NCI-H345 (cell line): Measurements from ENCODE around the gene ULK3.
A peak's percentile ranks its signal among the peaks of the same experiment; 100 is the strongest.

Experiments used
- DNase-seq: peaks from one replicate; lab custom pipeline; 2025; lab: John Stamatoyannopoulos, UW

The ULK3 gene

DNA sequence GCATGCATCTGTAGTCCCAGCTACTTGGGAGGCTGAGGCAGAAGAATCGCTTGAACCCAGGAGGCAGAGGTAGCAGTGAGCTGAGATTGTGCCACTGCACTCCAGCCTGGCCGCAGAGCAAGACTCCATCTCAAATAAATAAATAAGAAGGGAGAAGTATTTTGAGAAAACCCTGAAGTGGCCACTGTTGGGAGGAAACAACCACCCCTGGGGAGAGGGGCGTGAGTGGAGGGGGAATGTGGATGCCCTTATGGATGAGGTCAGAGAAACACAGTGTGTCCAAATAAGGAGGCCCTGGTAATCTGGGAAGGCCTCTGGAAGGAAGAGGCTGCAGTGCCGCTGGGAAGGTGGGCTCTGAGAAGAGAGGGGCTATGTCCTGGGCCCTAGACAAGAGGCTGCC, 20.7 kb downstream of the ULK3 start:
- no peak for DNase-seq

- no peak for DNase-seq
These were observed 21.2 kb downstream of the ULK3 start for GRCh38 chr15:74821790-74822158.

DNA sequence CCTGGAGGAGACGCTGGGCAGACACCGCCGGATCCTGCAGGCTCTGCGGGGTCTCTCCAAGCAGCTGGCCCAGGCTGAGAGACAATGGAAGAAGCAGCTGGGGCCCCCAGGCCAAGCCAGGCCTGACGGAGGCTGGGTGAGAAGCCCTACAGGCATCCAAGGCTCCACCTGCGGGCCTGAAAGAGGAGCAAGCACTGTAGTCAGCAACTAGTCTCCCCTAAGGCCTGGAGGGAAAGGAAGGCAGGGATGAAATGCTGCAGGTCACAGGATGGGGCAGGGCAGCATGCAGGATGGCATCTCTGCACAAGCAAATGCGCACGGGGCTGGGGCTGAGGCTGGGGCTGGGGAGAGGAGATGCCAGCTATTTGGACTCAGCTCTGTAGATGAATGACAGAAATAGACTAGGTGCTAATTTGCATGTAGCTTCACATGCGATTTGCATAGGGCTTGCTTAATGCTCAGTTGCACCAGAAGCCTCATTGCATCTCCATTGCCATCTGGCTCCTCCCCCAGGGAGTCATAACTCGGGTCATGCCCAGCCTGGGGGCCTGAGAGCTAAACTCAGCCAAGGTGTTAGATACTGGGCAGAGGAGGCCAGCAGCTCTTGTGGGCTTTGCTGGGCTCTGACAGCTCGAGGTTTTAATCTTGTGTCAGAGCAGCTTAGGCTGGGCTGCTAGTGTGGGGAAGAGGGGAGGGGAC, 21.7 kb downstream of the ULK3 start:
- peak; percentile 23 for DNase-seq

- no peak for DNase-seq
These were observed 22.9 kb downstream of the ULK3 start for GRCh38 chr15:74820056-74820455.

GRCh38 chr15:74817370-74817737, 25.6 kb downstream of the ULK3 start:
- no peak for DNase-seq

DNA sequence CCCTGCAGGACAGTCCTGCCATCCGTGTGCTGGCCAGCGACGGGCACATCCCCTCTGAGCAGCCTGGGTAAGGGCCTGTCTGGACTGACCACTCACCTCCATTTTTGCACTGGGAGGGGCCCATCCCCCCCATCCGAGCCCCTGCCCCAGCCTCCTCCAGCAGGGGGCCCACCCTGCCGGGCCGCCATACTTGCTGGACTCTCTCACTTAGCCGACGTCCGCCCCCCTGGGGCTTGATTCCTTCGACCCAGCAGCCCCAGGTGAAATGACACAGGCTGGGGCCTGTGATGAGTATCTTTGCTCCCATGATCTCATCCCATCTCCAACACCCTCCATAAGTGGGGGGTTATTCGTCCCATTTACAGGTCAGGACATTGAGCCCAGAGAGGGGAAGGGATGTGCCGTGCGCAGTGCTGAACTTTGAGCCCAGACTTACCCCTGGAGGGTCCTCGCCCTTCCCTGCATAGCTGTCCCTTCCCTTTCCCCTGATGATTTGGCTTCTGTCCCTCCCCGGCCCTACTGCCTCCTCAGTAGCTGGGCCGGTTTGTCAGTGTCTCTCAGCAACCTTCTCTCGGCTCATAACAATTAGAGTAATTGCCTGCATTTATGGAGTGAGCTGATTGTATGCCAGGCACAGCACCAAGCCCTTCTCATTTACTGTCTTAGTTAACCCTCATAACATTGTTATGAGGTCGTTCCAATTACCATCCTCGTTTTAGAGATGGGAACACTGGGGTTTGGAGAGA, 26.2 kb downstream of the ULK3 start:
- no peak for DNase-seq

DNA sequence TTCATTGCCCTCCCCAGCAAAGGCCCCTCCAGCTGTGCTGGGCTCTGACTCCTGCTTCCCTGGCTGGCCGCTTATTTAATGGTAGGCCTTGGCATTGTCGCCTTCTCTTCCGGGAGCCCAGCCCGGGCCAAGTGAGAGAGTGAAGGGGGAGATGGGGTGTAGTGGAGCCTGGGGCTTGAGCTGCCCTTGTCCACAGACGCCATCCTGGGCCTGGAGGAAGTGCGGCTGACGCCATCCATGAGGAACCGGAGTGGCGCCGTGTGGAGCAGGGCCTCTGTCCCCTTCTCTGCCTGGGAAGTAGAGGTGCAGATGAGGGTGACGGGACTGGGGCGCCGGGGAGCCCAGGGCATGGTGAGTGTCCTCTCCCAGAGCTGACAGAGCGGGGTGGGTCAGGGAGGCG, 27.0 kb downstream of the ULK3 start:
- DNase-seq: no peak

DNA sequence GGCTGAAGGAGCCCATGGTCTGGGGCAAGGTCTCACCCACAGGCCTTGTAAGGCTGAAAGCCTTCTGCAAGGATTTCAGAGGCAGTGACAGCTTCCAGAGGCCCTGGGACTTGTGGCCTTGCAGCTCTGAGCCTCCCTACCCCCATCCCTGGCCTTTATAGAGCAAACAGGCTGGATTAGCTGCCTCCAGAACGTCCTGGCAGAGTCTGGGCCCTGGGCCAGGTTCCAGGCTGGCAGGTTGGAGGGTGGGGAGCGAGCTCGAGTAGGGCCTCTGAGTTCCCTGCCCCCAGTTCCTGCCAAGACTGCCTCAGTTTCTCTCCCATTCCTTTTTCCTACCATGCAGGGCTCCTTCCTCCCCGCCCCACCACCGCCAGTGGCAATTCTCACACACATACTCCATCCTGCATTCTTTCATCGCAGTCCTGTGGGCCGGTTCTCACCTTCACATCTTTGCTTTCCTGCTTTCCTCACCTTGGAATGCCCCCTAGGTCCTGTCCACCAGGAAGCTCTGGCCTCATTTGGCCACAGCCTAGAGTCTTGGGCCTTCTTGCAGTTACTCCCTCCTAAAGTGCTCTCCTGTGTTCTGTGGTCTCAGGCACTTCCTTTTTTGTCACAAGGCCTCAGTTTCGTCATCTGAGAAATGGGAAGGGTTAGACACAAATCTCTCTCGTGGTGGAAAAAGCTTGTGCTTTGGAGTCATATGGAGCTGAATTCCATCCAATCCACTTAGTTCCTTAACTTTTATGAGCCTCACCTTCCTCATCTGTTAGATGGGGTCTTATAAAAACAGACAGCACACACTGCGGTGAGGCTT, 27.6 kb downstream of the ULK3 start:
- DNase-seq: no peak

- no peak for DNase-seq
These were observed 30.4 kb downstream of the ULK3 start, which contains the start of gene LMAN1L for GRCh38 chr15:74812533-74812932. Gene LMAN1L (plus strand): TSS chr15:74812835. CDS start chr15:74812855, 20 bp downstream.

- DNase-seq: no peak
These were observed 33.0 kb downstream of the ULK3 start for GRCh38 chr15:74809956-74810355.

GRCh38 chr15:74809242-74809641, 33.7 kb downstream of the ULK3 start:
- no peak for DNase-seq

- DNase-seq: no peak
These were observed 34.1 kb downstream of the ULK3 start for GRCh38 chr15:74808840-74809229.

DNA sequence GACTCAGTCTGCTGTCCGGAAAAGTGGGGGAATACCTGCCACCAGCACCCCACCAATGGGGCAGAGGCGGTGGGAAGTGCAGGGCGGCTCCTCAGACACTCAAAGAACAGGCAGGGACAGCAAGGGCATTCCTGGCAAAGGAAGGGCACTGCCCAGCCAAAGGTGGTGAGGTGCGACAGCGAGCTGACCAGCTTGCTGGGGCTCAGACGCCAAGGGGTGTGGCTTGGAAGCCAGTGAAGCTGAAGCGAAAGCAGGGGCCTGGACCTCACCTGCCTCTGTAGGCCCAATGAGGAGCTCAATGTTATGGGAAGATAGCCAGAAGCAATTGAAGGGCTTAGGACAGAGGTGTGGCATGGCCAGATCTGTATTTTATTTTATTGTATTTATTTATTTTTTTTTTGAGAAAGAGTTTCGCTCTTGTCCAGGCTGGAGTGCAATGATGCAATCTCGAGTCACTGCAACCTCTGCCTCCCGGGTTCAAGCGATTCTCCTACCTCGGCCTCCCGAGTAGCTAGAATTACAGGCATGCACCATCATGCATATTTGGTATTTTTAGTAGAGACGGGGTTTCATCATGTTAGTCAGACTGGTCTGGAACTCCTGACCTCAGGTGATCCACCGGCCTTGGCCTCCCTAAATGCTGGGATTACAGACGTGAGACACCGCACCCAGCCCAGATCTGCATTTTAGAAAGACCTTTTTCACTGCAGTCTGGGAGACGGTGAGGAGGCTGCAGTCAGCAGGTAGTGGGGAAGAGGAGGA, 34.7 kb downstream of the ULK3 start:
- DNase-seq: no peak

- no peak for DNase-seq
These were observed 35.7 kb downstream of the ULK3 start for GRCh38 chr15:74807282-74807681.

DNA sequence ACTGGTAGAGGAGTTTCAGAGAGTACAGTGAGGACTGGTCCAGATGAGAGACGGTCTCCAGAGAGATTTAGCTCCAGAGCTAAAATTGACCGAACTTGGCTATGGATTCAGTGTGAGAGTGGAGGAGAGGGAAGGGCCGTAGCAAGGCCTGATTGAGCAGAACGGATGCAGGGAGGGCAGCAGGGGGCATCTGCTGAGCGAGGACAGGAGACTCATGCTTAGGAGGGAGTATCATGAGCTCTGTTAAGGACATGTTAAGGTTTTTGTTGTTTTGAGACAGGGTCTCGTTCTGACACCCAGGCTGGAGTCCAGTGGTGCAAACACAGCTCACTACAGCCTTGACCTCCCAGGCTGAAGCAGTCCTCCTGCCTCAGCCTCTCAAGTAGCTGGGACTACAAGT, 38.0 kb downstream of the ULK3 start:
- DNase-seq: no peak

DNA sequence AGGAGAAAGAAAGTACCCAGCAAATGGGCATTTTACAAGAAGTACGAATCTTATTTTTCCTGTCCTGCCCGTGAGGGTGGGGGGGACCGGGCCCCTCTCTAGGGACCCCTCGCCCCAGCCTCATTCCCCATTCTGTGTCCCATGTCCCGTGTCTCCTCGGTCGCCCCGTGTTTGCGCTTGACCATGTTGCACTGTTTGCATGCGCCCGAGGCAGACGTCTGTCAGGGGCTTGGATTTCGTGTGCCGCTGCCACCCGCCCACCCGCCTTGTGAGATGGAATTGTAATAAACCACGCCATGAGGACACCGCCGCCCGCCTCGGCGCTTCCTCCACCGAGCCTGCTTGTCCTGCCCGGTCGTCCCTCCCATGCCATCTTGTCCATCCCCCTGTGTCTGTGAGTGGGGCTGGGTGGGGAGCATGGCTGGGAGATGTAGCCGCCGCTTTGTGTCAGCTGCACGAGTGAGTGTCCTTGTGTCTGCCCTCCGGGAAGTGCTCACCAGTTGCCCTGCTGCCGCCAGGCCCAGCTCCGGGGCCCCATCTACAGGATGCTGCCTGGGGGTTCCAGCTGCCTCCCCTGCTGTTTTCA, 40.0 kb downstream of the ULK3 start:
- DNase-seq: no peak

DNA sequence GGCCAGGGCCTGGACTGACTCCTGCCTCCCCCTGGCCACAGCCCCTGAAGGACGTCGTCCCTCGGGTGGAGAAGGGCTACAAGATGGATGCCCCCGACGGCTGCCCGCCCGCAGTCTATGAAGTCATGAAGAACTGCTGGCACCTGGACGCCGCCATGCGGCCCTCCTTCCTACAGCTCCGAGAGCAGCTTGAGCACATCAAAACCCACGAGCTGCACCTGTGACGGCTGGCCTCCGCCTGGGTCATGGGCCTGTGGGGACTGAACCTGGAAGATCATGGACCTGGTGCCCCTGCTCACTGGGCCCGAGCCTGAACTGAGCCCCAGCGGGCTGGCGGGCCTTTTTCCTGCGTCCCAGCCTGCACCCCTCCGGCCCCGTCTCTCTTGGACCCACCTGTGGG, 40.7 kb downstream of the ULK3 start:
- DNase-seq: no peak

DNA sequence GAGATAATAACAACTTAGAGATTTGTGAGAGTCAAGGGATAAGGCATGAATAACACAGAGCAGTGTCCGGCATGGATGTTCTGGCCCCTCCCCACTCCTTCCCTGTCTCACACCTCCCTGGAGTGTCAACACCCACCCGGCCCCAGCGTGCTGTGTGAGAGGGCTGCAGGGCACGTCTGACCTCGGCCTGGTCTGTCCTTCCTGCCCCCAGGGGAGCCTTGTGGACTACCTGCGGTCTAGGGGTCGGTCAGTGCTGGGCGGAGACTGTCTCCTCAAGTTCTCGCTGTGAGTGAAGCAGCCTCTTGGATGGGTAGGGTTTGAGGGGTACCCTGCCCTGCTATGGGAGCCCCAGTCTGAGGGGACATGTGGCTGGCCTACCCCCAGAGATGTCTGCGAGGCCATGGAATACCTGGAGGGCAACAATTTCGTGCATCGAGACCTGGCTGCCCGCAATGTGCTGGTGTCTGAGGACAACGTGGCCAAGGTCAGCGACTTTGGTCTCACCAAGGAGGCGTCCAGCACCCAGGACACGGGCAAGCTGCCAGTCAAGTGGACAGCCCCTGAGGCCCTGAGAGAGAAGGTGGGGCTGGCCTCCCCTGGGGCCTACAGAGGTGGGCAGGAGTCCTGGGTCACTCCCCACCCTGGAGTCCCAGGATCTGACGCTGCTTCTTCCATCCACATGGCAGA, 41.5 kb downstream of the ULK3 start:
- DNase-seq: no peak

DNA sequence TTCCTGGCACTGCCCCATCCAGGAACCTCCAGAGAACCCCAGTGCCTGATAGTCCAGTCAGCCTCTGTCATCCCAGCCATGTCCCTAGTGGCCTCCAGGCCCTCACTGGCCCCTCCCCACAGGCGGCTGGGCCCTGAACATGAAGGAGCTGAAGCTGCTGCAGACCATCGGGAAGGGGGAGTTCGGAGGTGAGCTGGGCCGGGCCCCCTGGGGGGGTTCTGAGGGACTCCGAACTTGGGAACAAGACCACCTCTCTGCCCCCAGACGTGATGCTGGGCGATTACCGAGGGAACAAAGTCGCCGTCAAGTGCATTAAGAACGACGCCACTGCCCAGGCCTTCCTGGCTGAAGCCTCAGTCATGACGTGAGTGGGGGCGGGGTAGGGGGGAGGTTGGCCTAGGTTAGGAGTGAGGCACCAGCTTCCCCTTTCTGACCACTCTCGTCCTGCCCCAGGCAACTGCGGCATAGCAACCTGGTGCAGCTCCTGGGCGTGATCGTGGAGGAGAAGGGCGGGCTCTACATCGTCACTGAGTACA, 42.3 kb downstream of the ULK3 start:
- DNase-seq: no peak

- peak; percentile 55 for DNase-seq
These were observed 42.9 kb downstream of the ULK3 start for GRCh38 chr15:74799856-74800558.
